SK-N-SH treated with all-trans-retinoic acid at 6 μM for 48 hours (cell line): ENCODE measurements around the gene MRPL11.

Experiments used
- ATAC-seq: fragments of 200-7000 bp; cut with Tn5 transposase; 3 replicates; pipeline ENCODE4 v1.9.1; 2020; ENCODE audit warnings: mild to moderate bottlenecking, moderate library complexity
- BACH2 ChIP-seq: fragments of 250-450 bp; sonication (Bioruptor Pico); IDR thresholded peaks from 2 replicates; pipeline ENCODE4 v1.9.0; 2021; ENCODE audit warnings: mild to moderate bottlenecking, borderline replicate concordance
- CREB5 ChIP-seq: fragments of 250-450 bp; sonication (Bioruptor Pico); IDR thresholded peaks from 2 replicates; pipeline ENCODE4 v1.5.1; 2020; ENCODE audit warnings: low read depth, mild to moderate bottlenecking, moderate library complexity
- CSDC2 ChIP-seq: fragments of 250-450 bp; sonication (Bioruptor Pico); IDR thresholded peaks from 2 replicates; pipeline ENCODE4 v1.5.0; 2020; ENCODE audit warnings: mild to moderate bottlenecking, moderate library complexity
- CSRNP3 ChIP-seq: fragments of 250-450 bp; sonication (Bioruptor Pico); IDR thresholded peaks from 2 replicates; pipeline ENCODE4 v1.5.1; 2021; ENCODE audit warnings: mild to moderate bottlenecking, moderate library complexity
- ESRRG ChIP-seq: fragments of 250-450 bp; sonication (Bioruptor Pico); IDR thresholded peaks from 2 replicates; pipeline ENCODE4 v1.6.1; 2021; ENCODE audit warnings: mild to moderate bottlenecking
- GLIS3 ChIP-seq: fragments of 250-450 bp; sonication (Bioruptor Pico); IDR thresholded peaks from 2 replicates; pipeline ENCODE4 v1.5.0; 2020; ENCODE audit warnings: mild to moderate bottlenecking, moderate library complexity
- ISL1 ChIP-seq: fragments of 250-450 bp; sonication (Bioruptor Pico); IDR thresholded peaks from 2 replicates; pipeline ENCODE4 v2.1.2; 2022; ENCODE audit warnings: mild to moderate bottlenecking, moderate library complexity
- OSR1 ChIP-seq: fragments of 250-450 bp; sonication (Bioruptor Pico); IDR thresholded peaks from 2 replicates; pipeline ENCODE4 v1.8.0; 2022; ENCODE audit warnings: moderate library complexity, mild to moderate bottlenecking, inconsistent platforms
- PATZ1 ChIP-seq: fragments of 250-450 bp; sonication (Bioruptor Pico); IDR thresholded peaks from 2 replicates; pipeline ENCODE4 v1.8.0; 2020; ENCODE audit warnings: mild to moderate bottlenecking, moderate library complexity, borderline replicate concordance
- POU6F1 ChIP-seq: fragments of 250-450 bp; sonication (Bioruptor Pico); IDR thresholded peaks from 2 replicates; pipeline ENCODE4 v1.8.0; 2021; ENCODE audit warnings: low read depth, mild to moderate bottlenecking, moderate library complexity, borderline replicate concordance
- PPARA ChIP-seq: fragments of 250-450 bp; sonication (Bioruptor Pico); IDR thresholded peaks from 2 replicates; pipeline ENCODE4 v1.5.0; 2020; ENCODE audit warnings: mild to moderate bottlenecking, borderline replicate concordance
- RARB ChIP-seq: fragments of 250-450 bp; sonication (Bioruptor Pico); IDR thresholded peaks from 2 replicates; pipeline ENCODE4 v1.8.0; 2021; ENCODE audit warnings: mild to moderate bottlenecking, moderate library complexity
- SNAI2 ChIP-seq: fragments of 250-450 bp; sonication (Bioruptor Pico); IDR thresholded peaks from 2 replicates; pipeline ENCODE4 v1.5.0; 2020; ENCODE audit warnings: mild to moderate bottlenecking, moderate library complexity
- TCF4 ChIP-seq: fragments of 250-450 bp; sonication (Bioruptor Pico); IDR thresholded peaks from 2 replicates; pipeline ENCODE4 v1.8.0; 2021; ENCODE audit warnings: mild to moderate bottlenecking, moderate library complexity, borderline replicate concordance
- TOX ChIP-seq: fragments of 250-450 bp; sonication (Bioruptor Pico); IDR thresholded peaks from 2 replicates; pipeline ENCODE4 v1.8.0; 2021; ENCODE audit warnings: mild to moderate bottlenecking, moderate library complexity, borderline replicate concordance
- TSHZ2 ChIP-seq: fragments of 250-450 bp; sonication (Bioruptor Pico); IDR thresholded peaks from 2 replicates; pipeline ENCODE4 v1.5.0; 2020; ENCODE audit warnings: mild to moderate bottlenecking, moderate library complexity
- ZC3H10 ChIP-seq: fragments of 250-450 bp; sonication (Bioruptor Pico); IDR thresholded peaks from 2 replicates; pipeline ENCODE4 v1.5.1; 2021; ENCODE audit warnings: mild to moderate bottlenecking, moderate library complexity
- ZFP30 ChIP-seq: fragments of 450-650 bp; formaldehyde crosslinking; IDR thresholded peaks from 2 replicates; pipeline ENCODE4 v1.5.0; 2022; ENCODE audit warnings: mild to moderate bottlenecking, moderate library complexity
- ZNF565 ChIP-seq: fragments of 450-650 bp; formaldehyde crosslinking; conservative IDR thresholded peaks from 2 replicates; pipeline ENCODE4 v1.5.0; 2020; ENCODE audit warnings: low read depth, mild to moderate bottlenecking, moderate library complexity
- ZNF70 ChIP-seq: fragments of 450-650 bp; formaldehyde crosslinking; IDR thresholded peaks from 2 replicates; pipeline ENCODE4 v1.5.0; 2020; ENCODE audit warnings: mild to moderate bottlenecking, moderate library complexity
- ZNF8 ChIP-seq: fragments of 450-650 bp; formaldehyde crosslinking; IDR thresholded peaks from 2 replicates; pipeline ENCODE4 v1.5.0; 2020; ENCODE audit warnings: mild to moderate bottlenecking, moderate library complexity

The MRPL11 gene

GRCh38 chr11:66473167-66473566 is 34.5 kb upstream of the MRPL11 start:
- ATAC-seq: no peak
- TF ChIP-seq PPARA (CRISPR knock-in tag): no peak
- TF ChIP-seq TSHZ2 (CRISPR knock-in tag): no peak

- TF ChIP-seq ZC3H10 (CRISPR knock-in tag) (no peak), SNAI2 (CRISPR knock-in tag) (no peak), GLIS3 (no peak), PATZ1 (CRISPR knock-in tag) (no peak), RARB (CRISPR knock-in tag) (no peak), TOX (no peak), ZNF8 (no peak), OSR1 (CRISPR knock-in tag) (no peak), ZNF565 (CRISPR knock-in tag) (no peak), ISL1 (no peak), CSDC2 (no peak)
- TF ChIP-seq, all 23 proteins: peak for 0
- ATAC-seq: no peak
Observed at GRCh38 chr11:66472054-66472453, 33.4 kb upstream of the MRPL11 start.

DNA sequence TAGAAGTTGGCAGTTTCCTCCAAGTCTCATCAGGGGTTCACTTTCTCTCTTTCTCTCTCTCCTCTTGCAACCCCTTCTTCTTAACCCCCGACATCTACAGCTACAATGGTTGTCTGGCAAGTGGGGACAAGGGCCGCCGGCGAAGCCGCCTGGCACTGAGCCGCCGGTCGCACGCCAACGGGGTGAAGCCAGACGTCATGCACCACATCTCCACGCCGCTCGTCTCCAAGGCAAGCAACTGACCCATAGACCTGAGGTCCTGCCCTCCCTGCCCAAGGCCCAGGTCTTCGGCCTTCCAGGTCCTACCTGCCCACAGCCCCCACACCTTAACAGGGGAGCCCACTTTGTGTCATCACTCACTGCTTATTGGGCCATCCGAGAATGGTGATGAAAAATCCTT is 32.5 kb upstream of the MRPL11 start:
- ATAC-seq: no peak
- no peak for TF ChIP-seq ZC3H10 (CRISPR knock-in tag)
- no peak for TF ChIP-seq ZNF8
- TF ChIP-seq OSR1 (CRISPR knock-in tag): no peak
- TF ChIP-seq CSDC2: no peak
- TF ChIP-seq ISL1: no peak
- TF ChIP-seq ZNF565 (CRISPR knock-in tag): no peak
- no peak for TF ChIP-seq RARB (CRISPR knock-in tag)
- TF ChIP-seq, all 23 proteins: peak for 0

- no peak for ATAC-seq
Observed at GRCh38 chr11:66470015-66470414, 31.4 kb upstream of the MRPL11 start.

GRCh38 chr11:66469441-66469840 is 30.8 kb upstream of the MRPL11 start:
- TF ChIP-seq CSRNP3 (CRISPR knock-in tag) (no peak), ZNF565 (CRISPR knock-in tag) (no peak), RARB (CRISPR knock-in tag) (no peak), BACH2 (CRISPR knock-in tag) (no peak), TCF4 (CRISPR knock-in tag) (no peak), ZNF70 (CRISPR knock-in tag) (no peak), POU6F1 (no peak), CSDC2 (no peak), PATZ1 (CRISPR knock-in tag) (no peak), ZFP30 (CRISPR knock-in tag) (no peak), GLIS3 (no peak)
- ATAC-seq: no peak

More at GRCh38 chr11:66470015-66470414, 31.4 kb upstream of the MRPL11 start:
- TF ChIP-seq ZFP30 (CRISPR knock-in tag) (no peak), CREB5 (no peak), ZC3H10 (CRISPR knock-in tag) (no peak), ESRRG (no peak)
